Ammon's horn (tissue), 1 donor: ENCODE results near the gene HES2.
A peak's percentile ranks its signal among the peaks of the same experiment; 100 is the strongest.
"Not testable (repeated sequence)": the region's sequence is repeated elsewhere in the genome, so short reads cannot be mapped to it uniquely, and the experiment has no call there.

ENCODE experiments used
- DNase-seq: peaks from one replicate; pipeline ENCODE4 v3.0.0-alpha.2; 2016; ENCODE audit warnings: low spot score

HES2 gene

DNA sequence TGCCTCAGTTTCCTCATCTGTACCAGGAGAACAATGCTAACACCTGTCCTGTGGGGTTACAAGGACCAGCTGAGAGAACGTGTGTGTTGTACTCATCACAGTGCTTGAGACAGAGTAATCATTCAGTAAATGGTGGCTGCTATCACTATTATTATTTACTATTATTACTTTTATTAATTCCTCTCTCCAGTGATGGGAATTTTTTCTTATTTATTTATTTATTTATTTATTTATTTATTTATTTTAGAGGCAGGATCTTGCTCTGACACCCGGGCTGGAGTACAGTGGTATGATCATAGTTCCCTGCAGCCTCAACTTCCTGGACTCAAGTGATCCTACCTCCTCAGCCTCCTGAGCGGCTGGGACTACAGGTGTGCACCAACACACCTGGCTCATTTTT, 16.6 kb upstream of the HES2 start:
- DNase-seq: not testable (repeated sequence)

GRCh38 chr1:6435547-6435946, 15.8 kb upstream of the HES2 start:
- no peak for DNase-seq

DNA sequence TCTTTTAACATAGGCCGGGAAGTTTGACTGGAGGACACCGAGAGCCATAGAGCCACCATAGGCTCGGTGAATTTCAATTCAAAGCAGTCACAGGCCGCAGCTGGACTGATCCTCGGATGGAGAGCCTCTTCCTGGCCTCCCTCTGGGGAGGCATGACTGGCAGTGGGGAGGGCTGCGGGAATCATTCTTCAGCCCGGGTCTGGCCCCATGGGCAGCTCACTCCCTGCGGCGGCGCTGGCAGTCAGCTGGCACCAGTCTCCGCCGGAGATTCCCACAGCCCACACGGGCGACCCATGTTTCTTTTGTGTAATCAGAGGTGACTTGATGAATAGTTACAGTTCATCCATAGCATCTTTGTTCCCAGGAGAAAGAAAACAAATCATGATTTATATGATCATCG, 15.4 kb upstream of the HES2 start:
- DNase-seq: no peak

- no peak for DNase-seq
Measured at GRCh38 chr1:6434186-6434585, 14.5 kb upstream of the HES2 start.

DNA sequence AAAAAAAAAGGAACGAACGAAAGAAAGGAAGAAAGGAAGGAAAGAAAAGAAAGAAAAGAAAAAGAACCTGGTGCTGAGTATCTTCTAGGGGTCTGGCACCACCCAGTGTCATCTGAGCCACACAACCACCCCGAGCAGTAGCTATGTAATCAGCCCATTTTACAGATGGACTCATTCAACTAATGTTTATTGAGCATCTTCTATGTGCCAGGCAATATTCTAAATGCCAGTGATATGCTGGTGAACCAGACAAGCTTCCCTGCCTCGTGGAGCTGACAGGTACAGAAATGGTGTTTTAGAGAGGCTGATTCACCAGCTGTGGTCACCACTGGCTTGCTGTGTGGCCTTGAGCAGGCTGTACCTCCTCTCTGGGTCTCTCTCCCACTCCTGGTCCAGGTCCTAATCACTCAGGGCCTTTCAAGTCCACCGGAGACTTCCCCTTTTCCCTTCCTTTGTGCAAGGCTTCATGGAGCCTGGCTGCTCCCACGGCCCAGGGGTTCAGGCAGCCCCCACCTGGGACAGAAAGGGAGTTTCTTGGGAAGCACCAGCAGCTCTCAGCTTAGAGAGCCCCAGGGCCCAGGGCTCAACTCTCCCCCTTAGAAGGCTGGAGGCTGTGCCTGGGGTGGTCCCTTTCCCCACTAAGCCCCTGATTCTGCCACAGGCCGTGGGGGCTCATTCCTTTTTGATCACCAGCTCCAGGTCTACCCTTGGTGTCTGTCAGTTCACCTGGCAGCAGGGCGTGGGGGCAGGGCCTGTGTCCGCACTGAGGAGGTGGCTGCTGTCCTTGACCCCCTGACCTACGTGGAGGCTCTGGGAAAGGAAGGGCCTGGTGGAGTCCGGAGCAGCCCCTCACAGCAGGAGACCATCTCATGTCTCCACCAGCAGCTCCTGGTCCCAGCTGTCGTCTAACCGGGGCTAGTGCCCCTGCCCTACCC, 12.2 kb upstream of the HES2 start:
- DNase-seq: not testable (repeated sequence)

- DNase-seq: peak; percentile 31
Measured at GRCh38 chr1:6429660-6430411, 10.1 kb upstream of the HES2 start.

DNA sequence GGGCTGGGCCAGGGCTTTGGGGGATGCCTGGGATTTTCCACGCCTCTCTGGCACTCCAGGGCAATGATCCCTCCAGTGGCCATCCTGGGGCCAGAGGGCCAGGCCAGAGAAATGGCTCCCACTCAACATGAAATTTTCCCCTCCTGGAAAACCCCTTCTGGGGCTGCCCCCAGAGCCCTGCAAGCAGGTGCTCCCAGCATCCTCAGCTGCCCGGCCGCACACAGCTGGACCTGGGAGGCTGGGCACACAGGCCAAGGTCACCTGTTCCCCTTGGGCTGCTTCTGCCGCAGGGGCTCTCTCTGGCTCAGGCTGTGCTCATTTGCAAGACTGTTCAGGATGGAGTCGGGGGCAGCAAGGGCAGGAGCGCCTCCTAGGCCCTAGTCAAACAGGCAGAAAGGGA, 8.7 kb upstream of the HES2 start:
- DNase-seq: not testable (repeated sequence)

- DNase-seq: no peak
Measured at GRCh38 chr1:6427441-6428390, 8.0 kb upstream of the HES2 start.

DNA sequence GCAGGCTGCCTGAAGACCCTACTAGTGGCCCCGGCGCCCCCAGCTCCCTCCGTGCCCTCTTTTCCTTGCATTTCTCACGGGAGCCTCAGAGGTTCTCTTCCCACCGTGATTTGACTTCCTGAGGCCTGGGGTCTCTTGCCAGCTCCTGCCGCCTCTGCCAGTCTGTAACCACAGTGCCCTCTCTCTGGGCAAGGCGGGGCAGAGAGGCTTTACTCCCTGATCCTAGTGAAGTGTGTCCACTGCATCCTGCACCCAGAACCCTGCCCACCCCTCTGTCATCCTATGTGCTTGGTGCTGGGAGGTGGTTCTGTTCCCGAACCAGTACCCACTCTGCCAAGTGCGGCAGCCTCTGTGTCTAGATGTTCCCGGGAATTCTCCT, 7.2 kb upstream of the HES2 start:
- no peak for DNase-seq

GRCh38 chr1:6426277-6426971, 6.7 kb upstream of the HES2 start:
- no peak for DNase-seq

DNA sequence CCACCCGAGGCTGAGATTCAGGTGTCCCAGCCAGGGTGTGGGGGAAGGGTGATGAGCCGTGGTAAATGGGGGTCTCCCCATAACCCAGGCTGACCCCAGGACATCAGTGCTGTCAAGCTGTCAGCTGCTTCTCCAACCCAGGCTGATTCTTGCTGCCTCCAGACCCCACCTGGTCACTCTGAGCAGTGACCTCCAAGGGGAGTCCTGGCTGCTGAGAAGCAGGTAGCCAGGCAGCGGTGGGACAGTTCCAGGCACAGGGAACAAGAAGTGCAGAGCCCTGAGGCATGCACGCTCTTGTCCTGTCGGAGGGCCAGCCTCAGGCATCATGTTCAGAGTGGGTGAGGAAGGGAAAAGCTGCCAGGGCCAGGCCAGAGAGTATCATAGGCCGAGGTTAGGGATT, 5.9 kb upstream of the HES2 start:
- DNase-seq: no peak

DNA sequence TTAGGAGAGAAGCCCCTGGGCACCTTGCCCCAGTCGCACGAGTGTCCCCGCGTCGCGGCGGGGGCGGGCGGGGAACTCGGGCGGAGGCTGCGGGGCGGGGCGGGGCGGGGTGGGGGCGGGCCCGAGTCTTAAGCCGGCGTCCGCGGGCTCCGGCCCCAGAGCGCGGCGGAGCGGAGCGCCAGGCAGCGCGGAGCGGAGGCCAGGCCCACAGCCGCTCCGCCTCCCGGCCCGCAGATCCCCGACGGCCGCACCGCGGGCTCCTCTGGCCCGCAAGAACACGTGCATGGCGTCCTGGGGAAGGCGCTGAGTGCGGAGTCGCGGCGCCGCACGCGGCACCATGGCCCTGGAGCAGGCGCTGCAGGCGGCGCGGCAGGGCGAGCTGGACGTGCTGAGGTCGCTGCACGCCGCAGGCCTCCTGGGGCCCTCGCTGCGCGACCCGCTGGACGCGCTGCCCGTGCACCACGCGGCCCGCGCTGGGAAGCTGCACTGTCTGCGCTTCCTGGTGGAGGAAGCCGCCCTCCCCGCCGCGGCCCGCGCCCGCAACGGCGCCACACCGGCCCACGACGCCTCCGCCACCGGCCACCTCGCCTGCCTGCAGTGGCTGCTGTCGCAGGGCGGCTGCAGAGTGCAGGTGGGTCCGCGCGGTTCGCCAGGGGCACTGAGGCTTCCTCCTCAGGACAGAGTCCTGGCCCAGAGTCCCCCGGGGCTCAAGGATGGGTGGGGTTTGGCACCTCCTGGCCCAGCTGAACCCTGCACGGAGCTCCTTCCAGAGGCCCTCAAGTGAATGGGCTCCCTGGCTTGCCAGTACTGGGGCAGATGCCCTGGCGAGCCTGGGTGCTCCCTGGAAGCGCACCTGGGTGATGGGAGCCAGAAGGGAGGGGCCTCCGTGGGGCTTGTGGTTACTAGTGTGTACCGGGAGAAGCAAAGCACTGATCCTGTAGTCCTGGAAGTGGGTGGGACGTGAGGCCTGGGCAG, 5.2 kb upstream of the HES2 start, which contains the start of gene ESPN:
TSS of gene ESPN (plus strand) at position 158 of the 975 bp plus-strand sequence. CDS start at position 338, 180 bp downstream.
- DNase-seq: no peak

GRCh38 chr1:6424000-6424565, 4.4 kb upstream of the HES2 start:
- DNase-seq: no peak

- DNase-seq: peak; percentile 31
Measured at GRCh38 chr1:6423321-6423999, 3.7 kb upstream of the HES2 start.

- no peak for DNase-seq
Measured at GRCh38 chr1:6421266-6421665, 1.5 kb upstream of the HES2 start.

GRCh38 chr1:6420454-6421042, 829 bp upstream of the HES2 start:
- no peak for DNase-seq

DNA sequence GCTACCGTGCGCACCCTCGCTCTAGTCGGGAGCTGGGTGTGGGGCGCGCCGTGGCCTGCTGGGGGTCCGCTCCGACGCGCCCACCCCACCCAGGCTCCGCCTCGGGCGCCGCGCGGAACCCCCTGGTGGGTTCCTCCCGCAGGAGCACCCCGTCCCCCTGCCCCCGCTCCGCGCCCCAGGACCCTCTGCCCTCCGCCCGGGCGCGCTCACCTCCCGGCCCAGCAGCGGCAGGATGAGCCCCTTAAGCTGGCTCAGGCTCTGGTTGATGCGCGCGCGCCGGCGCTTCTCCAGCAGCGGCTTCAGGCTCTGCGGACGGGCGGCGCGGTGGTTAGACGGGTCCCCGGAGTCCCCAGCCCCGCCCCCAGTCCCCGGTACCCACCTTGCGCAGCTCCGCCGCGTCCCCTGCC, 319 bp downstream of the HES2 start:
- no peak for DNase-seq

GRCh38 chr1:6418668-6419396, 887 bp downstream of the HES2 start:
- no peak for DNase-seq
